Mesenchymal stem cell (in vitro differentiated cells and primary cell): ENCODE measurements around the gene C7orf33.

Experiments used
- DNase-seq: peaks from one replicate; pipeline ENCODE4 v3.0.0-alpha.2; 2013
- H2AFZ ChIP-seq: one replicate; pipeline ENCODE4 v1.6.1; 2013; ENCODE audit warnings: low read depth, mild to moderate bottlenecking, control low read depth, inconsistent platforms, low read length, moderate library complexity
- H2AK5ac ChIP-seq: 2 replicates; pipeline ENCODE4 v1.6.1; 2013; ENCODE audit warnings: low read length, moderate library complexity, mild to moderate bottlenecking, inconsistent platforms; ENCODE audit not compliant: severe bottlenecking
- H2BK120ac ChIP-seq: one replicate; pipeline ENCODE4 v1.6.1; 2013; ENCODE audit warnings: low read depth, mild to moderate bottlenecking, inconsistent platforms, low read length, moderate library complexity
- H2BK12ac ChIP-seq, 2 experiments: one replicate each; pipeline ENCODE4 v1.6.1; 2013; ENCODE audit warnings: inconsistent platforms in 2 of 2, low read length in 2 of 2, mild to moderate bottlenecking in 2 of 2, moderate library complexity in 2 of 2, control low read depth in 1 of 2
- H2BK15ac ChIP-seq: one replicate; pipeline ENCODE4 v1.6.1; 2013; ENCODE audit warnings: mild to moderate bottlenecking, low read depth, inconsistent platforms; ENCODE audit not compliant: poor library complexity, severe bottlenecking
- H2BK5ac ChIP-seq: 2 replicates; pipeline ENCODE4 v1.6.1; 2013; ENCODE audit warnings: low read depth, mild to moderate bottlenecking, low read length, control low read depth, inconsistent platforms; ENCODE audit not compliant: poor library complexity, severe bottlenecking
- H3K14ac ChIP-seq, 2 experiments: one replicate each; pipeline ENCODE4 v1.6.1; 2013; ENCODE audit warnings: inconsistent platforms in 2 of 2, low read length in 2 of 2, control low read depth in 1 of 2, mild to moderate bottlenecking in 1 of 2, moderate library complexity in 1 of 2
- H3K18ac ChIP-seq, 2 experiments: one replicate each; pipeline ENCODE4 v1.6.1; 2013; ENCODE audit warnings: inconsistent platforms in 2 of 2, low read length in 2 of 2, control low read depth in 1 of 2, low read depth in 1 of 2, mild to moderate bottlenecking in 1 of 2
- H3K23ac ChIP-seq, 2 experiments: one replicate each; pipeline ENCODE4 v1.6.1; 2013; ENCODE audit warnings: inconsistent platforms in 2 of 2, low read length in 2 of 2, mild to moderate bottlenecking in 2 of 2, moderate library complexity in 2 of 2, control low read depth in 1 of 2
- H3K27ac ChIP-seq: 2 replicates; pipeline ENCODE4 v1.5.1; 2013; ENCODE audit warnings: mild to moderate bottlenecking, moderate library complexity, low read length, control low read depth, inconsistent platforms; ENCODE audit not compliant: poor library complexity, severe bottlenecking
- H3K27me3 ChIP-seq, 2 experiments: 2 replicates each; pipeline versions ENCODE4 v1.6.1 to v1.7.0; 2013; ENCODE audit warnings: low read length in 2 of 2, mild to moderate bottlenecking in 2 of 2, moderate library complexity in 2 of 2, control low read depth in 1 of 2, inconsistent platforms in 1 of 2; ENCODE audit not compliant: control insufficient read depth in 1 of 2, insufficient read depth in 1 of 2
- H3K36me3 ChIP-seq, 2 experiments: 2 replicates each; pipeline versions ENCODE4 v1.6.1 to v1.7.0; 2013; ENCODE audit warnings: low read length in 2 of 2, control low read depth in 1 of 2, inconsistent platforms in 1 of 2, low read depth in 1 of 2, mild to moderate bottlenecking in 1 of 2; ENCODE audit not compliant: insufficient read depth in 2 of 2, control insufficient read depth in 1 of 2
- H3K4ac ChIP-seq, 2 experiments: one replicate each; pipeline ENCODE4 v1.6.1; 2013; ENCODE audit warnings: inconsistent platforms in 2 of 2, low read length in 2 of 2, mild to moderate bottlenecking in 2 of 2, moderate library complexity in 2 of 2, control low read depth in 1 of 2, low read depth in 1 of 2
- H3K4me1 ChIP-seq: 2 replicates; pipeline ENCODE4 v1.6.1; 2013; ENCODE audit warnings: low read depth, low read length, control low read depth; ENCODE audit not compliant: control insufficient read depth, insufficient read depth
- H3K4me2 ChIP-seq: 2 replicates; pipeline ENCODE4 v1.6.1; 2013; ENCODE audit warnings: low read length, mild to moderate bottlenecking, inconsistent platforms; ENCODE audit not compliant: poor library complexity, severe bottlenecking
- H3K4me3 ChIP-seq, 2 experiments: 2 replicates each; pipeline versions ENCODE4 v1.5.1 to v1.7.0; 2013; ENCODE audit warnings: low read length in 2 of 2, mild to moderate bottlenecking in 2 of 2, control low read depth in 1 of 2, low read depth in 1 of 2; ENCODE audit not compliant: insufficient read depth in 1 of 2
- H3K79me1 ChIP-seq: replicated peaks from 2 replicates; pipeline ENCODE4 v1.6.1; 2013; ENCODE audit warnings: mild to moderate bottlenecking, control low read depth, low read length, inconsistent platforms; ENCODE audit not compliant: poor library complexity, severe bottlenecking
- H3K9ac ChIP-seq: 2 replicates; pipeline ENCODE4 v1.7.0; 2013; ENCODE audit warnings: mild to moderate bottlenecking, low read length, moderate library complexity
- H3K9me3 ChIP-seq: 2 replicates; pipeline ENCODE4 v1.7.0; 2013; ENCODE audit warnings: mild to moderate bottlenecking, low read length; ENCODE audit not compliant: control insufficient read depth
- H4K8ac ChIP-seq: one replicate; pipeline ENCODE4 v1.6.1; 2013; ENCODE audit warnings: inconsistent platforms, mild to moderate bottlenecking, low read length, moderate library complexity
- H4K91ac ChIP-seq: one replicate; pipeline ENCODE4 v1.6.1; 2013; ENCODE audit warnings: mild to moderate bottlenecking, low read length, inconsistent platforms
- WGBS: methylation state at CpG from one replicate; pipeline ENCODE4 v1.1.7; 2013; ENCODE audit warnings: mixed read lengths; 5-methylcytosine and 5-hydroxymethylcytosine counted together

Gene C7orf33

DNA sequence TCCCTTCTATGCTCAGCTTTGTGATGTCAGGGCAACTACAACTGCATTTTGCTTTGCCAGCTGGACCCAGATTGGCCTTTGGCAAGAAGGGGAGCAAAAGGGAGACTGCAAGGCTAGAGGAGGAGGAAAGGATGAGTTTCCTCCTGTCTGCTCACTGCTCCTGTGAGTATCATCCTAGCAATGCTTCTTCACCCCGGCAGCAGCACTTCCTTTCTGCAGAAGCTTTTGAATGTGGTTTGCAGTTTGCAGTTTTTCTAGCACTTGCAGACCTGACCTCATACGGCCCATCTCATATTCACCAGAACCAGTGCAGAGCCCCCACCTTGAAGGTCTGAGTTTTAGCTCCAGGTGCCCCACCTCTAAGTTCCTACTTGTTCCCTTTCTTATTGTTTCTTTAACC is 14.8 kb downstream of the C7orf33 start:
- H2AFZ ChIP-seq: no peak overlapping the region
- H3K27ac ChIP-seq: no peak overlapping the region
- H2BK12ac ChIP-seq: no peak overlapping the region
- 88% methylated on average over 2 of the region's 2 CpGs for WGBS
- H3K27me3 ChIP-seq: peaks cover 0 to 26% of the 10 kb centered on the region in 2 experiments
- no peak overlapping the region for H3K23ac ChIP-seq
- no peak overlapping the region for H4K91ac ChIP-seq
- no peak overlapping the region for H4K8ac ChIP-seq
- peak overlapping the region in 1 of 2 experiments; percentile 55 for H3K14ac ChIP-seq
- H3K4me3 ChIP-seq: no peak overlapping the region
- H3K9ac ChIP-seq: no peak overlapping the region
- H3K18ac ChIP-seq: no peak overlapping the region
- no peak overlapping the region for H3K4ac ChIP-seq
- H2AK5ac ChIP-seq: no peak overlapping the region
- H2BK15ac ChIP-seq: no peak overlapping the region
- no peak for DNase-seq
- peaks cover 14% of the 10 kb centered on the region for H3K9me3 ChIP-seq
- H3K79me1 ChIP-seq: no peaks in the 10 kb centered on the region
- peaks cover 2% of the 10 kb centered on the region for H3K4me1 ChIP-seq
- no peak overlapping the region for H2BK5ac ChIP-seq
- no peak overlapping the region for H2BK120ac ChIP-seq
- H3K36me3 ChIP-seq: no peaks in the 10 kb centered on the region
- H3K4me2 ChIP-seq: no peak overlapping the region

DNA sequence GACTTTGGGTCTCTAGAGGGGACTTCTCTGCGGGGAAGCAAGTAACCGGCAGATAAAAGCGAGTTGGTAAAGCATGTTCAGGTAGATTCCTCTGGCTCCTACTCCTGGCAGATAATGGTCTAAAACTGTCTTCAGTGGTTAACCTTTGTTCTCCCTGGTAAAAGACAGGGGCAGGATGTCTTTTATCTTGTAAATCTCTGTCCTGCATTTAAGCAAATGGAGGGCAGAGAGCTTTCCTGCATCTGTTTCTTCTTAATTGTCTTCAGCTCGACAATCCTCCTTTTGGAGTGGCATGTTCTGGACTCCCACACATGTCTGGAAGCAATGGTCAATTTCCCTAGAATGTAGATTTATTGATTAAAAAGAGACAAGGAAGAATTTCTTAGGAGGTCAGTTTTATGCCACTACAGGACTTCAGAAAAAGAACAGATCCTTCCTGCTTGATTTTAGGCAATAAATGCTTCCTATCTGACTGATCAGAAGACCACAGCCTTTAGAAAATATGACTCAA is 16.6 kb downstream of the C7orf33 start:
- WGBS: 13% methylated on average over 3 of the region's 4 CpGs

DNA sequence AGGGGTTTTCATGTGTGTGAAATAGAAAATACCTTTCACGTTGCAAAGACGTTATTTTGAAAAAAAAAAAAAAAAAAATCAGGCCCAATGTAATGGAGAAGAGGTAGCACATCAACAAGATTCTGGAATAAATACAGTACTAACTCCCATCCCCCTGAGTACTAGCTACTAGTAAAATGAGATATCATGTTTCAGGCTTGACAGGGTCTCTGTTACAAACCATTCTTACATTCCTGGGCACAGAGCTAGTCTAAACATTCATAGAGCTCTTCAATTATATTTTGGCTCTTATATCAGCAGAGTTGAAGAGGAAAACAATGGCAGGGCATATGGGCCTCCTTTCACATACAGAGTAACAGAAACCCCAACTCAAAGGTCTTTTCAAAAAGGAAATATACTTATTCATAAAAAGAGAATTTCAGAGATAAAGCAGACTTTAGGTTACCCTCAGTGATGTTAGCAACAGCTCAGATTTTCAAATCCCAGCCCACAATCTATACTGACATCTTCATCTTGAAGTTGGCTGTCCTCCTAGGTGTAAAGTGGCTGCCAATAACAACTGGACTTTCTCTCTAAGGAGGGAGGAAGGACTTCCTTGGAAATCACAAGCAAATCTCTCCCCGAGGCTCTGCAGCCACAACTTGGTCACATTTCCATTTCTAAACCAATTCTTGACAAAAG is 18.6 kb downstream of the C7orf33 start:
- WGBS: no CpG with 5 or more reads among the region's 3 CpGs
- H3K9me3 ChIP-seq: peaks cover 12% of the 10 kb centered on the region
- no peak overlapping the region for H4K8ac ChIP-seq
- no peak overlapping the region for H3K14ac ChIP-seq
- no peaks in the 10 kb centered on the region for H3K36me3 ChIP-seq
- DNase-seq: no peak
- peaks cover 2% of the 10 kb centered on the region for H3K4me1 ChIP-seq
- peaks cover 4 to 50% of the 10 kb centered on the region in 2 experiments for H3K27me3 ChIP-seq
- no peak overlapping the region for H2AFZ ChIP-seq
- no peak overlapping the region for H2BK15ac ChIP-seq
- H2AK5ac ChIP-seq: no peak overlapping the region
- H3K4ac ChIP-seq: no peak overlapping the region
- no peak overlapping the region for H3K4me3 ChIP-seq
- H3K4me2 ChIP-seq: no peak overlapping the region
- no peak overlapping the region for H2BK120ac ChIP-seq
- H3K9ac ChIP-seq: no peak overlapping the region
- H2BK5ac ChIP-seq: no peak overlapping the region
- no peak overlapping the region for H2BK12ac ChIP-seq
- H3K27ac ChIP-seq: no peak overlapping the region
- H3K18ac ChIP-seq: no peak overlapping the region
- H3K23ac ChIP-seq: no peak overlapping the region
- no peaks in the 10 kb centered on the region for H3K79me1 ChIP-seq
- no peak overlapping the region for H4K91ac ChIP-seq

More for the DNA sequence above, 16.6 kb downstream of the C7orf33 start:
- H3K9me3 ChIP-seq: peaks cover 14% of the 10 kb centered on the region
- H2BK15ac ChIP-seq: no peak overlapping the region
- H2BK120ac ChIP-seq: no peak overlapping the region
- H4K91ac ChIP-seq: no peak overlapping the region
- no peak overlapping the region for H3K9ac ChIP-seq
- no peak overlapping the region for H3K4me3 ChIP-seq
- H3K4me2 ChIP-seq: no peak overlapping the region
- H2BK5ac ChIP-seq: no peak overlapping the region
- no peak overlapping the region for H4K8ac ChIP-seq
- no peak overlapping the region for H2AFZ ChIP-seq
- H3K18ac ChIP-seq: no peak overlapping the region
- H3K4me1 ChIP-seq: peaks cover 2% of the 10 kb centered on the region
- H3K27me3 ChIP-seq: peaks cover 0 to 32% of the 10 kb centered on the region in 2 experiments
- no peak overlapping the region for H2AK5ac ChIP-seq
- no peak overlapping the region for H3K27ac ChIP-seq
- H3K23ac ChIP-seq: no peak overlapping the region
- no peak overlapping the region for H3K4ac ChIP-seq
- H3K14ac ChIP-seq: no peak overlapping the region
- no peaks in the 10 kb centered on the region for H3K36me3 ChIP-seq
- no peak for DNase-seq
- H3K79me1 ChIP-seq: no peaks in the 10 kb centered on the region
- H2BK12ac ChIP-seq: no peak overlapping the region

DNA sequence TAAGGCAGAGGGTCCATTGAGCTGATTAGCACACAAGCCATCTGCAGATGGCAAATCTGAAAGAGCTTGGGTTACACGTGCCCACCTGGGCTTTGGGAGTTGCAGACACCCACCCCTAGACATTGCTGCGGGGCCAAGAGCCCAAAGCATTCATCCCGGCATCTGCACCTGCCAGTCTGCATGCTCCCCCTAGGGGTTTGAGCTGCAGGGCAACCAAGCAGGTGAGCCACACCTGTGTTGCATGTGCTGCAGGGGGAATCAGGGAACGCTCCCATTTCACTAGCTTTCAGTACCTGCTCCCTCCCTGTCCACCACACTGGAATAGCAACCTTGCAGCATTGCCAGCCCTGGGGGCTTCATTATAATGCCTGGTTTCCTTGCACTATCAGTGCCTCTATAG is 21.1 kb downstream of the C7orf33 start:
- Histone ChIP-seq H4K8ac (no peak overlapping the region), H2BK120ac (no peak overlapping the region), H3K18ac (no peak overlapping the region), H3K9ac (no peak overlapping the region), H3K9me3 (peaks cover 2% of the 10 kb centered on the region), H2BK12ac (no peak overlapping the region), H3K23ac (no peak overlapping the region), H2BK5ac (no peak overlapping the region), H3K27ac (no peak overlapping the region), H2AFZ (no peak overlapping the region), H3K36me3 (no peaks in the 10 kb centered on the region), H3K4me2 (no peak overlapping the region), H3K4me1 (peaks cover 2% of the 10 kb centered on the region), H4K91ac (no peak overlapping the region), H3K4me3 (no peak overlapping the region), H2AK5ac (no peak overlapping the region), H3K4ac (no peak overlapping the region), H3K79me1 (no peaks in the 10 kb centered on the region), H3K14ac (no peak overlapping the region), H3K27me3 (peaks cover 7 to 57% of the 10 kb centered on the region in 2 experiments), H2BK15ac (no peak overlapping the region)
- 47% methylated on average over 4 of the region's 4 CpGs for WGBS
- DNase-seq: no peak
